HepG2 (cell line): ENCODE measurements around the gene MBD3L3. TPM values are rescaled to one million over a fixed set of nuclear protein-coding genes. Genes with fewer than 3 reads are reported as not detected.
A peak's percentile ranks its signal among the peaks of the same experiment; 100 is the strongest.

Experiments
- ATF4 ChIP-seq, 2 experiments: fragments of 450-650 bp in 1 of 2; sonication (generic) in 1 of 2; formaldehyde crosslinking; IDR thresholded peaks; 2 replicates each; pipeline versions ENCODE4 v1.5.0 to v1.8.0; 2020 to 2022; ENCODE audit warnings: mild to moderate bottlenecking in 1 of 2, missing genetic modification reagents in 1 of 2
- DNMT1 ChIP-seq: sonication (generic); formaldehyde crosslinking; IDR thresholded peaks from 2 replicates; pipeline ENCODE4 v1.5.1; 2020; ENCODE audit warnings: mild to moderate bottlenecking, missing genetic modification reagents
- FOXA3 ChIP-seq: IDR thresholded peaks from 2 replicates; pipeline ENCODE4 v1.6.1; 2016; ENCODE audit warnings: missing genetic modification reagents, missing compliant biosample characterization
- HIVEP1 ChIP-seq: sonication (generic); formaldehyde crosslinking; IDR thresholded peaks from 2 replicates; pipeline ENCODE4 v1.4.0; 2020; ENCODE audit warnings: mild to moderate bottlenecking, missing genetic modification reagents
- HNRNPH1 ChIP-seq: fragments of 200-400 bp; formaldehyde crosslinking; optimal IDR thresholded peaks from 2 replicates; pipeline ENCODE3; 2017; ENCODE audit warnings: mild to moderate bottlenecking, low read depth, low read length
- HNRNPL ChIP-seq: fragments of 200-400 bp; formaldehyde crosslinking; IDR thresholded peaks from 2 replicates; pipeline ENCODE4 v1.6.1; 2017; ENCODE audit warnings: mild to moderate bottlenecking, low read depth, low read length
- HOXA9 ChIP-seq: sonication (generic); formaldehyde crosslinking; IDR thresholded peaks from 2 replicates; pipeline ENCODE4 v1.8.1; 2022; ENCODE audit warnings: missing genetic modification reagents, mild to moderate bottlenecking, moderate library complexity, borderline replicate concordance
- IKZF4 ChIP-seq: sonication (generic); formaldehyde crosslinking; IDR thresholded peaks from 2 replicates; pipeline ENCODE4 v1.5.1; 2020; ENCODE audit warnings: borderline replicate concordance, mild to moderate bottlenecking, low read depth, missing genetic modification reagents; ENCODE audit errors: not compliant biosample characterization
- JDP2 ChIP-seq: sonication (generic); formaldehyde crosslinking; IDR thresholded peaks from 2 replicates; pipeline ENCODE4 v1.8.1; 2022; ENCODE audit warnings: missing genetic modification reagents, borderline replicate concordance
- JUN ChIP-seq: sonication (generic); formaldehyde crosslinking; IDR thresholded peaks from 2 replicates; pipeline ENCODE4 v1.4.0; 2020; ENCODE audit warnings: mild to moderate bottlenecking, missing genetic modification reagents
- MATR3 ChIP-seq: sonication (generic); formaldehyde crosslinking; IDR thresholded peaks from 2 replicates; pipeline ENCODE4 v1.4.0; 2020; ENCODE audit warnings: missing genetic modification reagents
- MIER2 ChIP-seq: IDR thresholded peaks from 2 replicates; pipeline ENCODE4 v1.6.1; 2016; ENCODE audit warnings: missing biosample characterization, missing genetic modification reagents
- NCOR1 ChIP-seq: fragments of 200-600 bp; sonication (generic); IDR thresholded peaks from 2 replicates; pipeline ENCODE4 v1.7.0; 2017; ENCODE audit warnings: antibody characterized with exemption, low read length, borderline replicate concordance
- NFRKB ChIP-seq: fragments of 450-650 bp; IDR thresholded peaks from 2 replicates; pipeline ENCODE4 v1.6.1; 2017
- NRL ChIP-seq: sonication (generic); formaldehyde crosslinking; IDR thresholded peaks from 2 replicates; pipeline ENCODE4 v1.5.0; 2020; ENCODE audit warnings: missing genetic modification reagents, mild to moderate bottlenecking, moderate library complexity, borderline replicate concordance
- PAF1 ChIP-seq: IDR thresholded peaks from 2 replicates; pipeline ENCODE4 v1.6.1; 2016; ENCODE audit warnings: missing genetic modification reagents, missing compliant biosample characterization
- PLRG1 ChIP-seq: fragments of 450-650 bp; conservative IDR thresholded peaks from 2 replicates; pipeline ENCODE4 v1.6.1; 2016
- SIX1 ChIP-seq: sonication (generic); formaldehyde crosslinking; IDR thresholded peaks from 2 replicates; pipeline ENCODE4 v1.4.0; 2020; ENCODE audit warnings: missing genetic modification reagents, borderline replicate concordance
- SP140L ChIP-seq: sonication (generic); formaldehyde crosslinking; IDR thresholded peaks from 2 replicates; pipeline ENCODE4 v1.4.0; 2020; ENCODE audit warnings: missing genetic modification reagents, borderline replicate concordance
- SPEN ChIP-seq: sonication (generic); formaldehyde crosslinking; IDR thresholded peaks from 2 replicates; pipeline ENCODE4 v1.5.1; 2020; ENCODE audit warnings: low read depth, mild to moderate bottlenecking, missing genetic modification reagents
- ZBTB38 ChIP-seq: sonication (generic); formaldehyde crosslinking; IDR thresholded peaks from 2 replicates; pipeline ENCODE4 v1.5.1; 2020; ENCODE audit warnings: mild to moderate bottlenecking, missing genetic modification reagents
- ZFYVE20 ChIP-seq: sonication (generic); formaldehyde crosslinking; IDR thresholded peaks from 2 replicates; pipeline ENCODE4 v1.8.0; 2023; ENCODE audit warnings: low read depth, mild to moderate bottlenecking, moderate library complexity, missing genetic modification reagents, borderline replicate concordance
- ZNF276 ChIP-seq: sonication (generic); formaldehyde crosslinking; IDR thresholded peaks from 2 replicates; pipeline ENCODE4 v1.4.0; 2020; ENCODE audit warnings: mild to moderate bottlenecking, low read depth, missing genetic modification reagents
- ZNF512B ChIP-seq: sonication (generic); formaldehyde crosslinking; IDR thresholded peaks from 2 replicates; pipeline ENCODE4 v1.5.1; 2020; ENCODE audit warnings: missing genetic modification reagents, mild to moderate bottlenecking, borderline replicate concordance
- ZNF850 ChIP-seq: sonication (generic); formaldehyde crosslinking; conservative IDR thresholded peaks from 2 replicates; pipeline ENCODE4 v1.9.0; 2021; ENCODE audit warnings: mild to moderate bottlenecking, missing genetic modification reagents
- ZSCAN9 ChIP-seq: IDR thresholded peaks from 2 replicates; pipeline ENCODE4 v1.6.1; 2016; ENCODE audit warnings: borderline replicate concordance
- polyA plus RNA-seq, 8 experiments: library from polyadenylated mRNA; depleted of rRNA in 3 of 8; stranded (reverse) in 7 of 8; unstranded in 1 of 8; fragments of >200 nt; fragmentation: Illumina TruSeq in 4 of 8; extraction: Trizol in 4 of 8; gene quantifications; 2 replicates each; pipeline versions ENCODE4 v1.2.1 to v1.2.3, GENCODE V29; 2011 to 2016; ENCODE audit warnings: low read depth in 4 of 8, missing spikeins in 1 of 8, mixed read lengths in 1 of 8; ENCODE audit not compliant: insufficient read depth in 1 of 8
- total RNA-seq, 5 experiments: library from RNA; depleted of rRNA; stranded (reverse); fragments of >200 nt; fragmentation: Illumina TruSeq; extraction: Trizol; gene quantifications; 2 replicates each; pipeline ENCODE4 v1.2.3, GENCODE V29; 2016; ENCODE audit warnings: low read depth in 1 of 5

Gene MBD3L3
- total and polyA plus RNA-seq, 2 of the 13 experiments (the other 11 are each of a cell fraction or from before 2014, with no cell fraction given): not detected

- no peak for TF ChIP-seq ZFYVE20 (CRISPR knock-in tag)
- 0 out of 2 replicates have a peak, but pooled peaks have one; percentile 25 for TF ChIP-seq DNMT1
- TF ChIP-seq ZSCAN9 (CRISPR knock-in tag): no peak
- no peak for TF ChIP-seq JUN (CRISPR knock-in tag)
- TF ChIP-seq NRL: peak; percentile 70
- TF ChIP-seq HIVEP1 (CRISPR knock-in tag): no peak; the same call in 1 of the 2 replicates
- no peak for TF ChIP-seq SP140L (CRISPR knock-in tag)
- TF ChIP-seq HNRNPH1: no peak
- TF ChIP-seq PLRG1: no peak
- no peak for TF ChIP-seq ZNF850
- TF ChIP-seq FOXA3: no peak
- TF ChIP-seq PAF1 (CRISPR knock-in tag): no peak
- no peak for TF ChIP-seq NCOR1
- peak; percentile 73; the same call in 1 of the 2 replicates for TF ChIP-seq SPEN (CRISPR knock-in tag)
- no peak for TF ChIP-seq ZNF276 (CRISPR knock-in tag)
- TF ChIP-seq JDP2 (CRISPR knock-in tag): no peak
- no peak for TF ChIP-seq ZNF512B (CRISPR knock-in tag)
- TF ChIP-seq MATR3 (CRISPR knock-in tag): no peak
- TF ChIP-seq HNRNPL: peak; percentile 82
- TF ChIP-seq NFRKB: no peak
- TF ChIP-seq MIER2 (CRISPR knock-in tag): no peak
- no peak for TF ChIP-seq IKZF4
- peak; percentile 29; the same call in 1 of the 2 replicates for TF ChIP-seq ZBTB38 (CRISPR knock-in tag)
- no peak for TF ChIP-seq HOXA9
- peak in 1 of 2 experiments; percentile 21; a peak in 1 of 4 replicates for TF ChIP-seq ATF4 (CRISPR knock-in tag; IDR thresholded peaks at IDR 0.05)
- no peak for TF ChIP-seq SIX1 (CRISPR knock-in tag)
Measured at GRCh38 chr19:7098701-7099596, 40.5 kb upstream of the MBD3L3 start (continued).
